ENCODE results near the gene PPCDC. TPM values are rescaled to one million over a fixed set of nuclear protein-coding genes. Genes with fewer than 3 reads are reported as not detected.
A peak's percentile ranks its signal among the peaks of the same experiment; 100 is the strongest.

The PPCDC gene
- total RNA-seq, 2 experiments from 2014 or later: 17.5 to 18.0 TPM

DNA sequence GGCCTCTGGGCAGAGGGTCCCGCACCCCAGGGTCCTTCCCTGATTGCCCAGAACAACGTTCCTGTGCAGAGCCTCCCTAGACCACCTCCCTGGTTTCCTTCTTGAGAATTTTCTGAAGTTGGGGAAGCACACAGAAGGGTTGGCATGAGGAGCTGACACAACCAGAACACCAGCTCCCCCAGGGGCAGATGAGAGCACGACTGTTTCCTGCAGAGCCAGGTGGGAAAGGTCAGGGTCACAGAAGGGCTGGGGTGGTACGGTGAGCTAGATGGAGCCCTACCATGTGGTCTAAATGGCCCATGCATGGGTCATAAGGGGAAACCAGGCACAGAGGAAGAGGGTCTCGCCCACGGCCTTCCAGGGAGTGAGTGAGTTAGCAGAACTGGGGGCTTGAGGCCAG lies 10.4 kb downstream of the PPCDC start:
- Mint-ChIP-seq H3K36me3 (ENCODE audit: low read depth) (peaks cover 31% of the 10 kb centered on the region), H3K27ac (no peak overlapping the region), H3K4me1 (ENCODE audit: low read depth) (peaks cover 25% of the 10 kb centered on the region), H3K4me3 (no peak overlapping the region), H3K27me3 (ENCODE audit: low read depth) (no peaks in the 10 kb centered on the region), H3K9me3 (no peaks in the 10 kb centered on the region)
- intact Hi-C loops (cut with micrococcal nuclease): no loop called here
- no peak for DNase-seq
- CTCF ChIA-PET: interaction anchor here (0.6 to 1.6 kb wide), 3 partner anchors 30 to 653 kb away, joined by 3 to 7 read pairs (median 4); no protein-coding TSS in a partner anchor

DNA sequence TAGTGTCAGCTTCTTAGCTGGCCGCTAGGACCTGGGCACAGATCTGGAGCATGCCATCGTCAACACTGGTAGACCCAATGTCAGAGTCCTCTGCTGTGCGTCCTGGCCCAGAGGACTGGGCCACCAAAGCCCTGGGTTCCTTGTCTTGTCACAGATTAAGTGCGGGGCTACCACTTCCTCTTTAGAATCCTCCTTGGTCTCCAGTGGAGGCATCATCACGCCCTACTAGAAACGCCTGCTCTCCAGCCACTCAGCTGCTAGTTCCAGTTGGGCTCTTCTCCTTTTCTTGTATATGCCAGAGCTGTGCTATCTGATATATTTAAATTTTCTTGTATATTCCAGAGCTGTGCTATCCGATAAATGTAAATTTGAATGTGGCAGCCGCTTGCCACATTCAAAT lies 11.2 kb downstream of the PPCDC start:
- Mint-ChIP-seq H3K36me3 (ENCODE audit: low read depth) (peaks cover 26% of the 10 kb centered on the region), H3K27me3 (ENCODE audit: low read depth) (no peaks in the 10 kb centered on the region), H3K27ac (no peak overlapping the region), H3K4me1 (ENCODE audit: low read depth) (peaks cover 20% of the 10 kb centered on the region), H3K9me3 (no peaks in the 10 kb centered on the region), H3K4me3 (no peak overlapping the region)
- no peak for DNase-seq
- CTCF ChIA-PET: interaction anchor here (1.2 to 1.6 kb wide), 3 partner anchors 168 to 652 kb away, joined by 3 to 7 read pairs (median 3); no protein-coding TSS in a partner anchor
- intact Hi-C loops (cut with micrococcal nuclease): no loop called here

DNA sequence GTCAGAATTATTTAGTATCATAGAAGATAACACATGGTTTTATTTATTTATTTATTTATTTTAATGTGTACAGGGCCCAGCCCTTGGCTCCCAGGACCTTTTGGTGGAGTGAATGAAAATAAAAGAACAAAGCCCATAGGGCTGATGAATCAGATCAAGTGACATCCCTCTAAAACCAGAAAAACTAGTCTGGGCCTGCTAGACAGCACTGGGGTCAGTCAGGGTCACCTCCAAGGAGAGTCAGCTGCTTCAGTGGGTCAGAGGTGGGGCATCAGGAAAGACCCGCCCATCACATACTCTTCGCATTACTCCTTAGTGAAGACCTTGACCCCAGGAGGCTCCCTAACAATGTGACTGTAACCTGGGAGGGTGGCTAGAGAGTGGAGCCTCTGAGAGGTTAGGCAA lies 12.8 kb downstream of the PPCDC start:
- peaks cover 16% of the 10 kb centered on the region for H3K4me1 Mint-ChIP-seq (ENCODE audit: low read depth)
- H3K27ac Mint-ChIP-seq: no peak overlapping the region
- H3K4me3 Mint-ChIP-seq: no peak overlapping the region
- no peaks in the 10 kb centered on the region for H3K27me3 Mint-ChIP-seq (ENCODE audit: low read depth)
- CTCF ChIA-PET: interaction anchor here (1.2 to 1.4 kb wide), 2 partner anchors 165 to 168 kb away, joined by 3 to 5 read pairs; partner anchors contain the start of gene C15orf39
- DNase-seq: no peak
- H3K36me3 Mint-ChIP-seq (ENCODE audit: low read depth): peaks cover 22% of the 10 kb centered on the region
- H3K9me3 Mint-ChIP-seq: no peaks in the 10 kb centered on the region
- intact Hi-C loops (cut with micrococcal nuclease): no loop called here

DNA sequence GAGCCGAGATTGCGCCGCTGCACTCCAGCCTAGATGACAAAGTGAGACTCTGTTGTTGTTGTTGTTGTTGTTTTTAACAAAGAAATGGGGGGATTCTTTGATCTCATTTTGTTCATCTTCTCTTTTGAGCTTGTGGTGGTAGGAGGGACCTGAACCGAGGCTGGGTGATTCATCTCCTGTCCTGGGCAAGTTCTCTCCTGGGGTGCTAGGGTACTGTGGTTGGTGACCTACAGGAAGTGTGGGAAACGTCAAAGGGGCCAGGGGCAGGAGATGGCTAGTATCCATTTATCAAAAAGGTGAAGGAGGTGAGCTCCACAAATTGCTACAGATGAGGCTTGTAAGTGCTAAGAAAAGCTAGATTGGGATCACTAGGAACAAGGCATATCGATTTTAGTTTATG lies 14.3 kb downstream of the PPCDC start:
- no peaks in the 10 kb centered on the region for H3K27me3 Mint-ChIP-seq (ENCODE audit: low read depth)
- H3K9me3 Mint-ChIP-seq: no peaks in the 10 kb centered on the region
- CTCF ChIA-PET: interaction anchor here (1.3 to 1.4 kb wide), 2 partner anchors 8 to 164 kb away, joined by 5 read pairs; partner anchors contain the start of gene C15orf39
- no peak overlapping the region for H3K4me3 Mint-ChIP-seq
- peaks cover 10% of the 10 kb centered on the region for H3K4me1 Mint-ChIP-seq (ENCODE audit: low read depth)
- no peak for DNase-seq
- intact Hi-C loops (cut with micrococcal nuclease): no loop called here
- no peak overlapping the region for H3K27ac Mint-ChIP-seq
- peaks cover 17% of the 10 kb centered on the region for H3K36me3 Mint-ChIP-seq (ENCODE audit: low read depth)

DNA sequence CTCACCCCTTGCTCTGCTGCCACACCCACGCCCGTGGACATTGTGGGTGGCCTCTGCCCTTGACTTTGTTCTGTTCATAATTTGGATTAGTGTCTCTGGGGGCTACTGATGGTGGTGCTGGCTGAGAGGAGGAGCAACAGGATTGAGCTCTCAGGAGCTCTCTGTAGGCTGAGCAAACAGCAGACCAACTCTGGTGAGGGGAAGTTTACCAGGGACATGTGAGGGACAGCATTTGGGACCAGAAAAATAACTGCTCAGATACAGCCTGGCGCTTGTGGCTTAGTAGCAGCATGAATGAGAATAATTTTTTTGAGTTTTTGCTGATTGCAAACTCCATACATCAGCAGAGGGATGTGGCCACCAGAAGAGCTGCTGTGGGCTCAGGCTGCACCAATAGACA lies 14.8 kb downstream of the PPCDC start:
- Mint-ChIP-seq H3K9me3 (no peaks in the 10 kb centered on the region), H3K4me1 (ENCODE audit: low read depth) (peaks cover 12% of the 10 kb centered on the region), H3K27me3 (ENCODE audit: low read depth) (no peaks in the 10 kb centered on the region), H3K36me3 (ENCODE audit: low read depth) (peaks cover 16% of the 10 kb centered on the region), H3K4me3 (no peak overlapping the region), H3K27ac (no peak overlapping the region)
- intact Hi-C loops (cut with micrococcal nuclease): no loop called here
- no peak for DNase-seq
- CTCF ChIA-PET: interaction anchor here (1.4 kb wide), 1 partner anchor 9 kb away, joined by 5 read pairs; no protein-coding TSS in a partner anchor

DNA sequence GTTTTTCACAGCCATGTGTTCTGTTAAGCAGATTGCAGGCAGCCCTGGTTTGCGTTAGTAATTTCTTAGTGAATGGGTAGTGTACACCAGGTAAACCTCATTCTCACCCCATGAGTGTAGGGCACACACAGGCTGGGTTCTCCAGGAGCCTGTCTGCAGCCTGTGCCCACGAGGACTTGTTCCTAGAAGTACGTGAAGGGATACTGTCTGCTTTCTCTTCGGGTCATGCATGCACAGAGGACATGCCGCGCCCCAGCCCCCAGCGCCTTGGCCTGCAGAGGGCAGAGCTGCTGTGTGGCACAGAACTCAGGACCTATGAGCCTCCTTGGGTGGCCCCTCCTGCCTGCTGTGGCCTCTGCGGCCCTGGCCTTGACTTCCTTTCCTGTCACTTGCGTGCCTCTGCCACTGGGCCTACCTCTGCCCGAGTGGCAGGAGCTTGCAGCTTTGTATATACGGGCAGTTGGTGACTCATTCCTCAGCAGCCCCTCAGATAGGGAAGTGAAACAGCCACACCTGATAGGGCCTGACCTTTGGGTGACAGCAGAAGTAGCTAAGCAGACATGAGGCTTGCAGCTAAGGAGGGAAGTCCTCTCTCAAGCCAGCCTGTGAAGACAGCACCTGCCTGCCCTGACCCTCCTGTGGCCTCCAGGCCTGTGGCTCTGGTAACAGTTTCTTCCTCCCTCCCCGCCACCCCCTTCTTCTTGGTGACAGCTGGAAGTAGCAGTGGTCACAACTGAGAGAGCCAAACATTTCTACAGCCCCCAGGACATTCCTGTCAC lies 19.5 kb downstream of the PPCDC start:
- H3K27ac Mint-ChIP-seq: no peak overlapping the region
- H3K9me3 Mint-ChIP-seq: no peaks in the 10 kb centered on the region
- H3K36me3 Mint-ChIP-seq (ENCODE audit: low read depth): peaks cover 3% of the 10 kb centered on the region
- peaks cover 7% of the 10 kb centered on the region for H3K4me1 Mint-ChIP-seq (ENCODE audit: low read depth)
- DNase-seq: peak; percentile 60
- no peak overlapping the region for H3K4me3 Mint-ChIP-seq
- no peaks in the 10 kb centered on the region for H3K27me3 Mint-ChIP-seq (ENCODE audit: low read depth)
- CTCF ChIA-PET: interaction anchor here (0.6 to 3.3 kb wide), 5 partner anchors 16 to 161 kb away, joined by 3 to 20 read pairs (median 4); partner anchors contain the start of gene C15orf39
- intact Hi-C loops (cut with micrococcal nuclease): loop anchor here (1.0 kb wide), 1 partner anchor 161 kb away; no protein-coding TSS in a partner anchor

DNA sequence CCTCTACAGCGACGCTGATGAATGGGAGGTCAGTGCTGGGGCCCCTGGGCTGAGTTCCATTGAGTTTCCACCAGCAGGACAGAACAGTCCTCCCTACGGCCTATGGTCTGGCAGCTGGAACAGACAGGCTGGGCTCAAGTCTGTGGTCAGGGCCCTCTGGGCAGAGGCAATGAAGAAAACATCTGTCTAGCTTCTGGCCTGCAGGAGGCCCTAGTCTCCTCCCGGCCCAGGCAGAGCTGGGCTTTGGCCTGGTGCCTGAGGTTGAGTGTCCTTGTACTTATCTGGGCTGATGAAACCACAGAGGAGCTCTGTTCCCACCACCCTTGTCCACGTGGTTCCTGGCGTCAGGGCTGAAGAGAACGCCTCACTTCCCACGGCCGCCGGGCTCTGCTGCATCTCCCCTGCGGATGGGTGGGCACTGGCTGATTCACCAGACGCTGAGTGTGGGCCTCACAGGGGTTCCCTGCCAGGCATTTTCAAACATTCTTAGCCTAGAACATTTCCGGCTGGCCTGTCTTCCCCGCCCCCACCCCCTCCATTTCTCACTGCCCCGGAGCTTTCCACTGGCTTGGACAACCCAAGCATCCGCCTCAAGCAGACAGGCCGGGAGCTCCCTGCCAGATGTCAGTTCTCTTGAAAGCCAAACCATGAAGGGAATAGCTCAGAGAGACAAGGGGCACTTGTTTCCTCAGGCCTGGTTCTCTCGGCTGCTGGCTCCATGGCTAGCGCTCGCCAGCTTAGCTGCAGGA lies 20.3 kb downstream of the PPCDC start:
- Mint-ChIP-seq H3K27me3 (ENCODE audit: low read depth) (no peaks in the 10 kb centered on the region), H3K4me1 (ENCODE audit: low read depth) (peaks cover 5% of the 10 kb centered on the region), H3K4me3 (no peak overlapping the region), H3K27ac (no peak overlapping the region), H3K9me3 (no peaks in the 10 kb centered on the region), H3K36me3 (ENCODE audit: low read depth) (peaks cover 3% of the 10 kb centered on the region)
- CTCF ChIA-PET: interaction anchor here (0.6 to 3.3 kb wide), 6 partner anchors 17 to 896 kb away, joined by 3 to 20 read pairs (median 4); partner anchors contain the start of gene C15orf39
- intact Hi-C loops (cut with micrococcal nuclease): loop anchor here (1.0 kb wide), 1 partner anchor 161 kb away; no protein-coding TSS in a partner anchor
- DNase-seq: no peak

DNA sequence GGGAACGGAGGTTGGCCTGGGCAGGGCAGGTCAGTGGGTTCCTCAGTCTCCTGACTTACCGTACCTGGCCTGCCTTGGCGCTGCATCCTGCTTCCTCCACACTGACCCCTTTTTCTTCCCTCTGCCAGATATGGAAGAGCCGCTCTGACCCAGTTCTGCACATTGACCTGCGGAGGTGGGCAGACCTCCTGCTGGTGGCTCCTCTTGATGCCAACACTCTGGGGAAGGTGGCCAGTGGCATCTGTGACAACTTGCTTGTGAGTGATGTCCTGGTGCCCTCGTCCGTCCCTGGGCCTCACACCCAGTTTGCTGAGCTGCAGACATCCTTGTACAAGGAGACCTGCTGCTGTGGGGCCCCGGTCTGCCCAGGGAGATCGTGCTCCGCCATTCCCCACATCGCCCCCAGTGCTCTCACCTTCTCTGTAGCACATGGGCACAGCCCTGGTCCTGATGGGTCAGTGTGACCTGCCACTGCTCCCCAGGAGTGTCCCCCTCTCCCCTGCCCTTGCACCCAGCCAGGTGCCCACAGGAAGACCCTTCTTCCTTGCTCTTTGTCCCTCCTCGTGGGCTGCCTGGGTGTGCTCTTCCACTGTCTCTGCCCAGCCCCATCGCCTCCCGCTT lies 21.0 kb downstream of the PPCDC start:
- no peak overlapping the region for H3K4me3 Mint-ChIP-seq
- H3K36me3 Mint-ChIP-seq (ENCODE audit: low read depth): peaks cover 3% of the 10 kb centered on the region
- intact Hi-C loops (cut with micrococcal nuclease): no loop called here
- H3K9me3 Mint-ChIP-seq: no peaks in the 10 kb centered on the region
- peaks cover 5% of the 10 kb centered on the region for H3K4me1 Mint-ChIP-seq (ENCODE audit: low read depth)
- no peak for DNase-seq
- CTCF ChIA-PET: interaction anchor here (0.6 to 3.3 kb wide), 3 partner anchors 160 to 895 kb away, joined by 3 to 20 read pairs (median 3); no protein-coding TSS in a partner anchor
- H3K27ac Mint-ChIP-seq: no peak overlapping the region
- H3K27me3 Mint-ChIP-seq (ENCODE audit: low read depth): no peaks in the 10 kb centered on the region

DNA sequence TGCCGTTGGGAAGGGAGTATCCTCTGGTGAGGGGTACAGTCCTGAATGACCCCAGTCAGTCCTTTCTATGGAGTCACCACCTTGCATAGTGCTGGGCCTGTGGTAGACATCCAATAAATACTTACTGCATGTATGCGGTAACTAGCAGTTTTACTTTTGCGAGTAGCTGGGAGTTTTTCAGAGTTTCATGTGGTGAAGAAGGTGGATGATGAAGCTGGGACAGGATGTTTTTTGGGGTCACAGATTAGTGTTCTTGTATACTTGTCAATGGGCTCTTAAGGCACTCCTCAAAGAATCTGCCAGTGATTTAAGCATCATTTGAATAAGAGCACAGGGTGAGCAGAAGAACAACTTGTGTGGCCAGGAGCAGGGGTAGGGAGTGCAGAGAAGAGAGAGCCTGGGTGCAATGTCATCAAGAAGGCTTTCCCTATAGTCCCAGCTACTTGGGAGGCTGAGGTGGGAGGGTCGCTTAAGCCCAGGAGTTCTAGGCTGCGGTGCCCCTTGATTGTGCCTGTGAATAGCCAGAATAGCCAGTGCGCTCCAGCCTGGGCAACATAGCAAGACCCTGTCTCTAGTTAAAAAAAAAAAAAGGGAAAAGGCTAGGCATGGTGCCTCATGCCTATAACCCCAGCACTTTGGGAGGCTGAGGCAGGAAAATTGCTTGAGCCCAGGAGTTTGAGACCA lies 22.1 kb downstream of the PPCDC start:
- DNase-seq: no peak
- no peak overlapping the region for H3K4me3 Mint-ChIP-seq
- H3K27ac Mint-ChIP-seq: no peak overlapping the region
- CTCF ChIA-PET: interaction anchor here (0.6 to 1.3 kb wide), 3 partner anchors 16 to 159 kb away, joined by 3 to 5 read pairs (median 3); no protein-coding TSS in a partner anchor
- H3K9me3 Mint-ChIP-seq: no peaks in the 10 kb centered on the region
- H3K4me1 Mint-ChIP-seq (ENCODE audit: low read depth): peaks cover 5% of the 10 kb centered on the region
- H3K36me3 Mint-ChIP-seq (ENCODE audit: low read depth): peaks cover 3% of the 10 kb centered on the region
- intact Hi-C loops (cut with micrococcal nuclease): no loop called here
- no peaks in the 10 kb centered on the region for H3K27me3 Mint-ChIP-seq (ENCODE audit: low read depth)

DNA sequence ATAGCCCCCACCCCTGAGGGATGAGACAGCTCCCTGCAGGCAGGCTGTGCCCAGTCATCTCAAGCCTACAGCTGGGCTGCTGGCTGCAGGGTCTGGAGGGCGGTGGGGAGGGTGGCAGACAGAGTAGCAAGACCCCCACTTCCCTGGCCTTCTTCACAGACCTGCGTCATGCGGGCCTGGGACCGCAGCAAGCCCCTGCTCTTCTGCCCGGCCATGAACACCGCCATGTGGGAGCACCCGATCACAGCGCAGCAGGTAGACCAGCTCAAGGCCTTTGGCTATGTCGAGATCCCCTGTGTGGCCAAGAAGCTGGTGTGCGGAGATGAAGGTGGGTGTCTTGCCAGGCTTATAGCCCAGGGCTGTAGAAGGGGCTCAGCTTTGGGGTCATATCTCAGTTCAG lies 25.0 kb downstream of the PPCDC start:
- intact Hi-C loops (cut with micrococcal nuclease): no loop called here
- Mint-ChIP-seq H3K27me3 (ENCODE audit: low read depth) (no peaks in the 10 kb centered on the region), H3K27ac (no peak overlapping the region), H3K9me3 (no peaks in the 10 kb centered on the region), H3K4me3 (no peak overlapping the region), H3K4me1 (ENCODE audit: low read depth) (peaks cover 3% of the 10 kb centered on the region), H3K36me3 (ENCODE audit: low read depth) (no peaks in the 10 kb centered on the region)
- DNase-seq: no peak
- CTCF ChIA-PET: no interaction called here

DNA sequence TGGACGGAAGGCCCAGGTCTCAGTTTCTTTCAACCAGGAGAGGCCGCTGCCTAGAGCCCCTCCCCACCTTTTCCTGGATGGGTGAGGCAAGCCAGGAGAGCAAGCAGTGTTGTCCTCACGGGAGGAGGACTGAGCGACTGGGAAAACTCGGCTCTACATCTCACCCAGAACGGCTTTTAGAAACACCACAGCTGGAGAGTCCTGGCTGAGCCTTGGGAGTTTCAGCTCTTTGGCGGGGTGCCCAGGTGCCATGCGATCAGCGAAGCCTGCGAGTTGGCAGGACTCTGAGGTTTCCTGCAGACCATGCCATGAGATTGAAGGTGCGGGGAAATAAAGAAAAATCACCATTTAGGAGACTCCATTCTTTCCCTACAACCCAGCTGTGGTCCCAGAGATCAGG lies 26.0 kb downstream of the PPCDC start:
- CTCF ChIA-PET: no interaction called here
- peaks cover 3% of the 10 kb centered on the region for H3K4me1 Mint-ChIP-seq (ENCODE audit: low read depth)
- no peaks in the 10 kb centered on the region for H3K27me3 Mint-ChIP-seq (ENCODE audit: low read depth)
- H3K4me3 Mint-ChIP-seq: no peak overlapping the region
- intact Hi-C loops (cut with micrococcal nuclease): no loop called here
- H3K27ac Mint-ChIP-seq: no peak overlapping the region
- no peaks in the 10 kb centered on the region for H3K36me3 Mint-ChIP-seq (ENCODE audit: low read depth)
- no peaks in the 10 kb centered on the region for H3K9me3 Mint-ChIP-seq
- no peak for DNase-seq
